Activated CD4-positive, alpha-beta T cell treated with anti-CD3 and anti-CD28 coated beads, Interleukin-2, Interleukin-6, amounts not matched to agents 100 ng/mL and 50 ng/mL, durations not matched to agents 16 hours and 8 hours (primary cell): ENCODE data around the gene RUNX2.

Experiments
- DNase-seq: peaks from one replicate; pipeline ENCODE4 v3.0.0-alpha.2; 2020

The RUNX2 gene

GRCh38 chr6:45491048-45491735 lies 163.1 kb downstream of the RUNX2 start:
- no peak for DNase-seq

- no peak for DNase-seq
Observed at GRCh38 chr6:45491874-45492273, 163.7 kb downstream of the RUNX2 start.

- DNase-seq = no peak
Observed at GRCh38 chr6:45493761-45494160, 165.6 kb downstream of the RUNX2 start.

DNA sequence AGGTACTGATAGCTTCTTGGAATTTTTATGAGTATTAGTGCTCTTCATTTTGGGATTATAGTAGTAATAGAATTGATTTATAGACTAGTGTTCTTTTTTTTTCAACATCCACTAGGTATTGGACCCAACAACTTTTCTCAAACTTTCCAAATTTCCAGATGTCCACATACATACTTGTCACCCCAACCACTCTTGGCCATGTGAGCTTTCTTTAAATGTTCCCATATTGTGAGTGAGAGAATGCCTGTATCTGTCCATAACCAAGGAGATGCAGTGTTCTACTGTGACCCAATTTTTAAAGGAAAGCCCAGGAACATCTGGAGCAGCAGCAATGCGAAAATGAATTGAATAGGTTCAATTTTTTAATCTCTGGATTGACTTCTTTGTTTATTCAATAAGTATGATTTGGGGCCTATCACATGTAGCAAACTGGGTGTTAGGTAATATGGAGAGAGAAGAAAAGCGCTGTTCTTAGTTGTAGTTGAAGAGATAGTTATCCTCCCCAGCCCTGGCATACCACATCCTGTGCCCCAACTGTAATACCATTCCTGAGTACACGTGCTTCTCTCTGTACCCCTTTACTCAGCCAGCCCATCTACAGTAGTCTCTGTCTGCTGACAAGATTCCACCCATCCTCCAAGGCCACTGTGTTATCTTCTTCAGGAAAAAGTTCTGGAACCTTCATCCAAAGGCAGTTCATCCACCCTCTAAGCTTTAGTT lies 166.4 kb downstream of the RUNX2 start:
- DNase-seq = peak; percentile 67

- DNase-seq = peak; percentile 45
Observed at GRCh38 chr6:45495429-45496084, 167.4 kb downstream of the RUNX2 start.

DNA sequence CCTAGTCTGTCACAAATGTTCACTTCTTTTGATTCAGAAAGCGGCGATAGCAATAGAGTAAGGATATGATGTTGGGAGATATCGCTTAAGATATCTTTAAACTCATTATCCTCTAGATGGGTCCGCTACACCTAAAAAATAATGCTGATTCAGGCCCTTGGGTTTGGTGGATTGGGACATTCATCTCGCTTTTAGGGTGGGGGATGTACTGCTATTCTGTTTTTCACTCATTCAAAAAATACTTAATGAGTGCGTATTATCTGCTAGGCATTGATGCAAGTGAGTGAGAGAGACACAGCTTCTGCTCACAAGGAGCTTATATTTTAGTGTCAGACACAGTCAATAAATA lies 167.9 kb downstream of the RUNX2 start:
- DNase-seq = no peak

- no peak for DNase-seq
Observed at GRCh38 chr6:45498591-45498990, 170.5 kb downstream of the RUNX2 start.

DNA sequence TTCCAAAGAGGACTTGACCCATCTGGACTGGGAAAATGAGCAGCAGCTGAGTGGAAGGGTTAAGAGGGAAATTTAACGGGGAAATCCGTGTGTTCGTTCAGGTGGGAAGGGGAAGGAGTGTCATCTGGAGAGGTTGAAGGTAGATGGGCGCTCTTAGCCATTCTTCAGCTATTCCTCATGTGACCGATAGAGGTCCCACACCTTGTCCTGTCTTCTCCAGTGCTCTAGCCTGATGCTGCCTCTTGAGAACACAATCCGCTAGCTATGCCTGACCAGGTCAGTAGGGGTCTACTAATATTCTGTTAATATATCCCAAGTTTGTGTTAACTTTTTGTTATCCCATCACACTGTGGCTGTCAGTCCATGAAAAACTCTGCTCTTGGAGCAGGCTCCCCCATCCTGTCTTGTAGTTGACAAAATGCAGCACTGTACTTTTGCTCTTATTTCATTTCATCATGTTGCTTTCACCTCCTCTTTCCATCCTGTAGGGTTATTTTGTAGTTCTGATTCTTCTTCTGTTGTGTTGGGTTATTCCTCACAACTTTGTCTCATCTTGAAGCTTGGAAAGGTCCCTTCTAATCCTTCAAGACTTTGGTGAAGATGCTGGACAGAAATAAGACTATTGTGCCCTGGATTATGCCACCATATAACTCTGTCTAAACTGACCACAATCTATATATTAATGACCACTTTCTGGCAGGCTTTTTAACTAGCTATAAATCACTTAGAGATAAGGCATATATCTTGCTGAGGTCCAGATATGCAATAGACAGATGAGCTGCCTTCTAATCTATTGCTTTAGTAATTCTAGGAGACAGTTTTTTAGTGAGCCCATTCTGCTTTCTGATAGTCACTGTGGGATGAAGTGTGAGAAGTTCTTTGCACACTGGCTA lies 173.0 kb downstream of the RUNX2 start:
- DNase-seq = no peak

- DNase-seq = no peak
Observed at GRCh38 chr6:45502456-45502855, 174.3 kb downstream of the RUNX2 start.

- DNase-seq = no peak
Observed at GRCh38 chr6:45504947-45505346, 176.8 kb downstream of the RUNX2 start.

DNA sequence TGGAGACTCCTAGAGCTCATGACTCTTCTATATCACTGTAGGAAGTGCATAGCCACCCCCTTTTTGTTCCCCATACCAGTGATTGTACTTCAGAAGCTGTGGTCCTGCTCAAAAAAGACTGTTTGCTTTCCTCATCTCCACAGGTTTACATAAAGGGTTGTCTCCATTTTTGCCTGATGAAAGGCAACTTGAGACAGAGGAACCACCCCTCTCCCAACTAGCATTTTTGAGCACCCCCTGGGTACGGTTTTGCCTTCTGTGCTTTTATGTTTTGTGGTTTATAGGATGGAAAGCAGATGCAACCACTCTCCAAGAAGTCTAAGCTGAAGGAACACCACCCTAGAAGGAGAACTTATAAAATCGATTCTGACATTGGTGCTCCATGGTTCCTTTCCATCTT lies 177.3 kb downstream of the RUNX2 start:
- DNase-seq = no peak

- no peak for DNase-seq
Observed at GRCh38 chr6:45507186-45507585, 179.1 kb downstream of the RUNX2 start.

- no peak for DNase-seq
Observed at GRCh38 chr6:45509426-45509825, 181.3 kb downstream of the RUNX2 start.

GRCh38 chr6:45512717-45513116 lies 184.6 kb downstream of the RUNX2 start:
- DNase-seq = no peak

GRCh38 chr6:45513213-45513618 lies 185.1 kb downstream of the RUNX2 start:
- DNase-seq = no peak

DNA sequence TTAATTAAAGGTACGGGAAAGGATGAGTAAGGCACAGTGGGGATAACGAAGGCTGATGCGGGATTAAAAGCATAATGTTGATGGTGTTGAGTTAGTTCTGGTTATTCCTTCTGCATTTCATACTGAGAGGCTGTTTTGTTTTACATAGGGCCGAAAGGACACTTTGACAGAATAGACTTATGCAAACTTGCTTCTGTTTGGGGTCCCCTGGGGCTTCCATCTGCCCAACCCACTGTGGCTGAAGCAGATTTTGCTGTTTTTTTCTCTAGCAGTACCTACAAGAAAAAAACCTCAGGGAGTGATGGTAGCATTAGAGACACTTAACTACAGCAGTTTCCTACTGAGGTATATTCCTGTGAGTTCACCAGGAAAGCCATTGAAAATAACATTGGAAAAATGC lies 185.7 kb downstream of the RUNX2 start:
- DNase-seq = no peak

- DNase-seq = no peak
Observed at GRCh38 chr6:45514454-45515230, 186.5 kb downstream of the RUNX2 start.

GRCh38 chr6:45518013-45518720 lies 190.0 kb downstream of the RUNX2 start:
- DNase-seq = no peak

- no peak for DNase-seq
Observed at GRCh38 chr6:45521226-45521625, 193.1 kb downstream of the RUNX2 start.

DNA sequence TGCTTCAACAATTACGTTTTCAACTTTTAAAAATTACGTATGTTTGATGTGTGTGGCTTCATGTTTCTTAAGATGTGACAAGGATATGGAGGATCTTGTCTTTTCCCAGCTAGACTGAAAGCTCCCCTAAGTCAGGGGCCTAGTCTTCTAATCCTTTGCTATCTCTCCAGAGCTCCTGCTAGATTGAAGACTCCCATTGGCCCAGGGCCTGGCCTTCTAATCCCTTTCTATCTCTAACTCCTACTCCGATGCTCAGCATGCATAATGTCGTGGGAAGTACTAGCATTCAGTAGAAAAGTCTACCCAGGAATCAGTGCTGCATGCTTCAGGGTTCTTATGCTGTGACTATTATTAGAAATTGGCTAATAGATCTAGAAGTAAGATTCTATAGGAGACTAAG lies 194.4 kb downstream of the RUNX2 start:
- DNase-seq = no peak

GRCh38 chr6:45527210-45527609 lies 199.1 kb downstream of the RUNX2 start:
- DNase-seq = no peak
